A673 (cell line): Measurements from ENCODE around the gene TES. TPM values are rescaled to one million over a fixed set of nuclear protein-coding genes. Genes with fewer than 3 reads are reported as not detected.
"Not testable (repeated sequence)": the region's sequence is repeated elsewhere in the genome, so short reads cannot be mapped to it uniquely, and the experiment has no call there.

ENCODE experiments used
- BruUV-seq: library from RNA; stranded (reverse); fragments of 400-500 nt; replicated peaks from 2 replicates; lab custom pipeline; 2021; lab: Mats Ljungman, UMichigan
- CTCF ChIA-PET: fragments of 300-600 bp; sonication (Branson Sonifier 250); formaldehyde crosslinking; loops from one replicate; lab custom pipeline; 2022; ENCODE audit warnings: antibody characterized with exemption; lab: Charles Lee
- POLR2A ChIA-PET: fragments of 300-600 bp; sonication (Branson Sonifier 250); formaldehyde crosslinking; loops from one replicate; lab custom pipeline; 2022; ENCODE audit warnings: antibody characterized with exemption; ENCODE audit not compliant: low non-redundant PET; lab: Charles Lee
- DNase-seq: peaks from one replicate; pipeline ENCODE4 v3.0.0-alpha.2; 2015; ENCODE audit warnings: low spot score
- H3K27ac ChIP-seq: fragments of 200-600 bp; sonication (generic); 2 replicates; pipeline ENCODE4 v1.5.1; 2016; ENCODE audit warnings: mixed run types, low read depth, mild to moderate bottlenecking, mixed read lengths, antibody characterized with exemption, low read length; ENCODE audit not compliant: poor library complexity, severe bottlenecking
- H3K27me3 ChIP-seq: fragments of 200-600 bp; sonication (generic); replicated peaks from 2 replicates; pipeline ENCODE4 v1.6.1; 2017; ENCODE audit warnings: mixed run types, low read depth, mild to moderate bottlenecking, mixed read lengths, antibody characterized with exemption, low read length; ENCODE audit not compliant: insufficient read depth, poor library complexity
- H3K36me3 ChIP-seq: fragments of 200-600 bp; sonication (generic); 2 replicates; pipeline ENCODE4 v1.6.1; 2016; ENCODE audit warnings: mixed run types, mild to moderate bottlenecking, mixed read lengths, antibody characterized with exemption, low read length; ENCODE audit not compliant: insufficient read depth, poor library complexity, severe bottlenecking
- H3K4me1 ChIP-seq: fragments of 200-600 bp; sonication (generic); 2 replicates; pipeline ENCODE4 v1.6.1; 2017; ENCODE audit warnings: mixed run types, mild to moderate bottlenecking, mixed read lengths, antibody characterized with exemption, low read length; ENCODE audit not compliant: insufficient read depth, poor library complexity, severe bottlenecking
- H3K4me3 ChIP-seq: fragments of 200-600 bp; sonication (generic); 2 replicates; pipeline ENCODE4 v1.5.1; 2016; ENCODE audit warnings: low read depth, mixed run types, mild to moderate bottlenecking, mixed read lengths, low read length; ENCODE audit not compliant: poor library complexity, severe bottlenecking
- H3K9me3 ChIP-seq: fragments of 200-600 bp; sonication (generic); 2 replicates; pipeline ENCODE4 v1.6.1; 2016; ENCODE audit warnings: mixed run types, low read depth, mild to moderate bottlenecking, mixed read lengths, antibody characterized with exemption, low read length; ENCODE audit not compliant: poor library complexity, severe bottlenecking
- CTCF ChIP-seq: fragments of 300-800, 200-600 bp; sonication (generic); conservative IDR thresholded peaks from 2 replicates; pipeline ENCODE4 v1.5.1; 2017; ENCODE audit warnings: low read depth, mild to moderate bottlenecking, antibody characterized with exemption, low read length, moderate library complexity, mixed read lengths
- EZH2 ChIP-seq: fragments of 200-600 bp; sonication (generic); IDR thresholded peaks from 2 replicates; pipeline ENCODE4 v1.6.1; 2017; ENCODE audit warnings: borderline replicate concordance, low read depth, mild to moderate bottlenecking, mixed read lengths, antibody characterized with exemption, low read length; ENCODE audit not compliant: poor library complexity, severe bottlenecking
- intact Hi-C: fragments of 100-400 bp; cut with micrococcal nuclease; formaldehyde crosslinking; loops from one replicate; pipeline ENCODE4 v1.10.0; 2022; ENCODE audit not compliant: unreplicated experiment
- total RNA-seq: library from RNA; stranded (reverse); gene quantifications from 2 replicates; pipeline ENCODE4 v1.2.3, GENCODE V29; 2021

Gene TES
- total RNA-seq, 1 experiment from 2014 or later = 121 TPM

GRCh38 chr7:116173051-116174028 lies 37.0 kb upstream of the TES start:
- H3K27me3 ChIP-seq = no peaks in the 10 kb centered on the region
- H3K4me3 ChIP-seq = no peak overlapping the region
- H3K36me3 ChIP-seq = no peaks in the 10 kb centered on the region
- intact Hi-C loops = loop anchor here (2.0 to 10.0 kb wide), 5 partner anchors 35 to 635 kb away; partner anchors contain the start of gene MET
- CTCF ChIA-PET = interaction anchor here (1.0 kb wide), 1 partner anchor 416 kb away, joined by 5 read pairs; no protein-coding TSS in a partner anchor
- H3K9me3 ChIP-seq = peaks cover 11% of the 10 kb centered on the region
- POLR2A ChIA-PET = interaction anchor here (0.8 kb wide), 1 partner anchor 49 kb away, joined by 3 read pairs; no protein-coding TSS in a partner anchor
- H3K27ac ChIP-seq = peak overlapping the region; percentile 3
- TF ChIP-seq EZH2 (no peak), CTCF (peak; percentile 68)
- peak; percentile 84 for DNase-seq
- no TSS peak for BruUV-seq
- peaks cover 4% of the 10 kb centered on the region for H3K4me1 ChIP-seq

- H3K4me1 ChIP-seq, POLR2A ChIA-PET, H3K27ac ChIP-seq, H3K36me3 ChIP-seq, DNase-seq, H3K4me3 ChIP-seq, CTCF ChIA-PET, H3K27me3 ChIP-seq, BruUV-seq: not testable (repeated sequence)
- H3K9me3 ChIP-seq = peaks cover 11% of the 10 kb centered on the region
- intact Hi-C loops = loop anchor here (10.0 kb wide), 1 partner anchor 500 kb away; the partner anchor contains the start of gene MET
Observed at GRCh38 chr7:116175095-116175494, 35.2 kb upstream of the TES start.

- no TSS peak for BruUV-seq
- intact Hi-C loops = loop anchor here (10.0 kb wide), 1 partner anchor 499 kb away; the partner anchor contains the start of gene MET
- Histone ChIP-seq H3K9me3 (peaks cover 11% of the 10 kb centered on the region), H3K4me1 (peaks cover 4% of the 10 kb centered on the region), H3K27ac (no peak overlapping the region), H3K36me3 (no peaks in the 10 kb centered on the region), H3K4me3 (no peak overlapping the region), H3K27me3 (no peaks in the 10 kb centered on the region)
- TF ChIP-seq EZH2 = no peak
- no peak for TF ChIP-seq CTCF
- ChIA-PET CTCF (interaction anchor here (1.3 kb wide), 1 partner anchor 413 kb away, joined by 5 read pairs; no protein-coding TSS in a partner anchor), POLR2A (no interaction called here)
- DNase-seq = no peak
Observed at GRCh38 chr7:116176226-116176625, 34.1 kb upstream of the TES start.
